Glomerular endothelial cell (primary cell): Measurements from ENCODE around the gene ADGRF4. TPM values are rescaled to one million over a fixed set of nuclear protein-coding genes. Genes with fewer than 3 reads are reported as not detected.
"Not testable (repeated sequence)": the region's sequence is repeated elsewhere in the genome, so short reads cannot be mapped to it uniquely, and the experiment has no call there.

Experiments
- DNase-seq: peaks from one replicate; pipeline ENCODE4 v3.0.0-alpha.2; 2011; ENCODE audit warnings: low read depth, low spot score; ENCODE audit errors: extremely low read depth
- total RNA-seq: library from RNA; depleted of rRNA; stranded (reverse); fragments of >200 nt; gene quantifications from 2 replicates; pipeline ENCODE4 v1.2.3, GENCODE V29; 2015

Gene ADGRF4
- total RNA-seq, 1 donor from 2014 or later, result 0.18 TPM

DNA sequence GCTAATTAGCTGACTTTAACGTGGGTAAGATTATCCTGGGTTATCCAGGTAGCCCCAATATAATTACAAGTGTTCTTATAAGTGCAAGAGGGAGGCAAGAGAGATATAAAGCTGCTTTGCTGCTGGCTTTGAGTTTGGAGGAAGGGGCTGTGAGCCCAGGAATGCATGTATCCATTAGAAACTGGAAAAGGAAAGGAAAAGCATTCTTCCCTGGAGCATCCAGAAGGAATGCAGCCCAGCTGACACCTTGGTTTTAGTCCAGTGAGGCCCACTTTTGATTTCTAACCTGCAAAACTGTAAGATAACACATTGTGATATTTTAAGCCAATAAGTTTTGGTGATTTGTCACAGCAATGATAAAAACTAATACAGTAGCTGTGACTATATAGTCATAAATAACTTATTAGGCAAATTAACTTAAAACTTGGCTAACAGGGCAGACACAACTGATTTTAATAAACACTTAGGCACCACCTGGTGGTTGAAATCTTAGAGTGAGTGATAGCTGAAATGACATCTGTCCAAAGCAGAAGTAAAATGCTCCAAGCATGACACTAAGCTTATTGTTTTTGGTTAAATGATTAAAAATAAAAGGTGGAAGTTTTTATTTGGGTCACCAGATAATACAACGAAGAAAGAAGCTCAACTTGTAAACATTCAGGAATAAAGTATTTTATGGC lies 35.6 kb downstream of the ADGRF4 start:
- DNase-seq, result no peak

DNA sequence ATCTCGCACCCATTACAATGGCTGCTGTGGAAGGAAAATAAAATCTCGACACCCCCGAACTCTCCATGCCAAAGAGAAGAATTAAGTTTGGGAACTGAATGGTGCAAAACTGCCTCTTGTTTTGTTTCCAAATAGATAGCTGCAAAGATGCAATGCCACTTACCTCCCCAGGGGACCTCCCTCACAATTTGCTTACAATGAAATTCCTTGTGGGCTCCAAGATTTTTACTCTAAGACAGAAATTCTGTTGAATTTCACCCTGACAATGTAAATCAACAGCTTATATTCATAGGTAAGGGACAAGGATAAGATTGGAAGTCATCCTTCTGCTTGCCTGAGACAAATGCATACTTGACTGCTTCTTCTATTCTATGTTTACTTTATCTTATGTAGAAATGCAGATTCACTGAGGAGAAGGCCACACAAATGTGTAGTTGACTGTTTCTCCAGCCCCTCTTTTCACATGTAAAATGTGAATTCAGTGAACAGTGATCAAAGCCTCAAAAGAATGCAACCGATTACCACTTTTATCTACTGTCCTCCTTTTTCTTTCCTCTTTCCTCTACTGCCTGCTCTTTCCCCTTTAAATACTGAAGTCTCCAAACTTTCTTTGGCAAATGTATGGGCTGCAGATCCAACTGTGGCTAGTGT lies 36.6 kb downstream of the ADGRF4 start:
- no peak for DNase-seq

DNA sequence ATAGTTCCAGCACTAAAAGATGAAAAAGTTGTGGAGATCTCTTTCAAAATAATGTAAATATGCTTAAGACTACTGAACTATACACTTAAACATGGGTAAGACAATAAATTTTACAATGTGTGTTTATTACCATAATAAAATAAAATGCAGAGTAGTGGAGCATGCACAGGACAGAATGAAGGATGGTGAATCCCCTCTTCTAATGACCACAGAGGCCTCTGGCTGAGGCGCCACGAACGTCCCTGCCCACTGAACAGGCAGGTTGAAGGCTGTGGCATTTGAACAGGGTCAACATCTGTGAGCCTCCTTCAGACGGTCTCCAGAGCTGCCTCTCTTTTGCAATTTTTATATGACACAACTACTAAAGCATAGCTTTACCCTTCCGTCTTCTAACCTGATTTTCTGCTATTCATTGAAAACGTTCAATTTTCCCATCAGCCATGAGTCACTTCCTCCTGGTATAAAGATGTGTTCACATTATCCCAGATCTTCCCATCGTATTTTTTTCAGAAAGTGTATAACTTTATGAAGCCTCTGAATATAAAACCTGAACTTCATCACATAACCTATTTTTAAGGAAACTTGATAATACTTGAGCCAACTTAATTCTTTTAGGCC lies 37.8 kb downstream of the ADGRF4 start:
- no peak for DNase-seq

DNA sequence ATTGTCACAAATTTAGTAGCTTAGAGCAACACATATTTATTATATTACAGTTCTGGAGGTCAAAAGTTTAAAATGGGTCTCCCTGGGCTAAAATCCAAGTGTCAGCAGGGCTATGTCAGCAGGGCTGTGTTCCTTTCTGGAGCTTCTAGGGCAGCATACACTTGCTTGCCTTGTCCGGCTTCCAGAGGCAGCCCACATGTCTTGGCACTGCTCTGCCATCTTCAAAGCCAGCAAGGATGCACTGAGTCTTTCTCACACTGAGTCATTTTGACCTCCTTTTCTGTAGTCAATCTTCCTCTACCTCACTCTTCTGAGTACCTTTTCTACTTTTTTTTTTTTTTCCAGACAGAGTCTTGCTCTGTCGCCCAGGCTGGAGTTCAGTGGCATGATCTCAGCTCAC lies 39.0 kb downstream of the ADGRF4 start:
- DNase-seq, result no peak

DNA sequence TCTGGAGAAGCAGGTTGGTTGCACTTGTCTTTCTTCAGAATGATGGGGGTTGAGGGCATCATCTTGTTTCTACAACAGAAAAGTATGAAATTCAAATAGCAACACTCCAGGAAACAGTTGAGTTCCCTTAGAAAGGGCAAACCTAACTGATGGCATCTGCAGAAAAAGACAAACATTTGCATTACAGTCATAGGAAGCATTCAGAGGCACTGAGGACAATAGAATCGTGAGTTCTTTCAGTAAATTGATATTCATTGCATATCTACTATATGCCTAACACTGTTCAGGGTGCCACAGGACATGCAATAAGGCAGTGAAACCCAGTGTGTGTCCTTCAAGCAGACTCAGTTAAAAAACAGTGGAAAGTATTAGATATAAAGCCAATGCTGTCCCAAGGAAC lies 42.3 kb downstream of the ADGRF4 start:
- no peak for DNase-seq

DNA sequence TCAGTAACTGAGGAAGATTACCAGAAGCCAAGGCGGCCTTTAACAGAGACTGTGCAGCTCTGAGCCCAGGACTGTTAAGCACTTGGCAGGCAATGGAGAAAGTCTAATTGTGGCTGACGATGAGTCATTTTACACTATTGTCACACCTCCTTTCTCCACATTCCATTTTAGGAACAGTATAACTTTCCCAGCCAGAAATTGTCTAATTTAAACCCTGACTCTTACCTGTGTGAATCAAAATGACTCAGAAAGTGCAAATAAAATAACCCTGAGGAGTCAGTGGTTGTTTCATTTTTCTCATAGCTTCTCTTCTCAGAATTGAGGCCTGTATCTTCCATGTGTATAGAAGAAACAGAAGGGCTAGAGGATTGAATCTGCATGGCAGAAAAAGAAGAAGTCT lies 43.4 kb downstream of the ADGRF4 start:
- DNase-seq, result no peak

DNA sequence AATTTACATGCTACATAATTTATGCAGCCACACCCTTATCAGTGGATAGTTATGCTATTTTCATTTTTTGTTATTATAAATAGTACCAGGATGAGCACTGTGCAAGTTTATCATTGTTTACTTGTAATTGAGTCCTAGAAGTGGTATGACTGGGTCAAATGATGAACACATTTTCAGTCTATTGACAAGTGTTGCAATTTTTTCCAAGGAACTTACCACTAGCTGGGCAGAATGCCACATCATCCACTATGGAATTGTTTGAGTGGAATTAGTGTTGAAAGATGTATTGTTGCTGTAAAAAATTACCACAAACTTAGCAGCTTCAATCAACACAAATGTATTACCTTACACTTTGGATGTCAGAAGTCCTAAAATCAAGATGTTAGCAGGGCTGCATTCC lies 45.4 kb downstream of the ADGRF4 start:
- DNase-seq, result no peak

DNA sequence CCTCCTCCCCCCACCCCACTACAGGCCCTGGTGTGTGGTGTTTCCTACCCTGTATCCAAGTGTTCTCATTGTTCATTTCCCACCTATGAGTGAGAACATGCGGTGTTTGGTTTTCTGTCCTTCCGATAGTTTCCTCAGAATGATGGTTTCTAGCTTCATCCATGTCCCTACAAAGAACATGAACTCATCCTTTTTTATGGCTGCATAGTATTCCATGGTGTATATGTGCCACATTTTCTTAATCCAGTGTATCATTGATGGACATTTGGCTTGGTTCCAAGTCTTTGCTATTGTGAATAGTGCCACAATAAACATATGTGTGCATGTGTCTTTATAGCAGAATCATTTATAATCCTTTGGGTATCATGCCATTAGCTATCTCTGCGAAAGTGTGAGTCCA lies 46.9 kb downstream of the ADGRF4 start:
- not testable (repeated sequence) for DNase-seq

DNA sequence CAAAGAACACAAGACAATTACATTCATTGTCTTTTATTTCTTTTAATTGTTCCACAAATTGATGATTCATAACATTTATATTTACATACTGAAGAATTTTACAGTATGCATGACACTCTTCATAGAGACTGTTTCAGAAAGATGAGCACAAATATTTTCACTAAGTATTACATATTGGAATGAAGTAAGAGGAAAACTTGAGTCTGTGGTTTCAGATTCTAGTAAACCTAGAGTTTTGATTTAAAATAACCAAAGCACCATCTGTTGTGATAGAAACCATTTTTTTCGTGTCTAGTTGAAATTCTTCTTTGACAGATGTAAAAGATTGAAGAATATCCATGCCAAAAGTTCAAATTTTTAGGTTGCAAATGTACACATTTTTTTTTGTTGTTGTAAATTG lies 51.4 kb downstream of the ADGRF4 start:
- DNase-seq, result no peak

DNA sequence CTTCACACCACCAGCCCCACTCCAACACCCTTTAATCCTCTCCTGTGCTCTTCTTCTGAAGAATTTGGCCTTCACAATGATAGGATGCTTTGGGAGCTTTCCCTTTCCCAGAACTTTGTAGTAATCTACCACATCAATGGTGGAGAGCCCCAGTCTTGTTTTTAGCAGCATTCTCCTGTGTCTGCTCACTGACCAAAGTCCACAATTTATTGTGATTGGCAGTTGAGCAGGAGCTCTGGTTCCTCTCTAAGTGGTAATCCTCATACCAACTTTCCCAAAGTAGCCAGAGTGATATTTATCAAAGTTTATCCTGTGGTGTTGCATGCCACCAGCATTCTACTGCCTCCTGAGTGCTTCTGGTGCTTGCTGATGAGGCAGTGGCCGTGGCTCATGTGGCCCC lies 54.4 kb downstream of the ADGRF4 start:
- no peak for DNase-seq

DNA sequence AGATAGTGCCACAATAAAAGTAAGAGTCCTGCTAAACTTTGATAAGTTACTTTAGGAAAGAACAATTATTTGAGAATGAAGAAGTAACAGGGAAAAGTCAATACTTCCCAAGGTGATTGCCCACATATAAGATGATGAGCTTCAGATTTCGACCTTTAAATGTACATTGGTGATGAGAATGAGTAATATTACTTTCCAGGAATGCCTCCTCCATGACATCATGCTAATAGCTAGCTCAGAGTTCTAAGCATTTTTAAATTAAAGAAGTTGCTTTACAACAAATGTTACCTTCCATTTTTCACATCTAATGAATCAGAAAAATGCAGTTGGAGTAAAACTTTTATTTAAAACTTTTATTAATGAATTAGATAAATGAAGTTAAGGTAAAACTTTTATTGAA lies 61.0 kb downstream of the ADGRF4 start:
- no peak for DNase-seq

DNA sequence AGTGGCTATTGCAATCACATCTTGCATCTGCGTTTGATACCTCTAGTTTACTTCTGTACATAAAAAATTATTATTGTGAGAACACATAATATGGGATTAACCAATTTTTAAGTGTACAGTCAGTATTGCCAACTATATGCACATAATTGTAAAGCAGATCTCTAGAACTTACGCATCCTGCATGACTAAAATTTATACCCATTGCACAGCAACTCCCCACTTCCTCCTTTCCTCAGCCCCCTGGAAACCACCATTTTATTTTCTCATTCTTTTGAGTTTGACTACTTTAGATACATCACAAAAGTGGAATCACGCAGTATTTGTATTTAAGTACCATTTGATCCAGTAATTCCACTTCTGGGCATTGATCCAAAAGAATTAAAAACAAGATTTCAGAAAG lies 64.1 kb downstream of the ADGRF4 start:
- no peak for DNase-seq

DNA sequence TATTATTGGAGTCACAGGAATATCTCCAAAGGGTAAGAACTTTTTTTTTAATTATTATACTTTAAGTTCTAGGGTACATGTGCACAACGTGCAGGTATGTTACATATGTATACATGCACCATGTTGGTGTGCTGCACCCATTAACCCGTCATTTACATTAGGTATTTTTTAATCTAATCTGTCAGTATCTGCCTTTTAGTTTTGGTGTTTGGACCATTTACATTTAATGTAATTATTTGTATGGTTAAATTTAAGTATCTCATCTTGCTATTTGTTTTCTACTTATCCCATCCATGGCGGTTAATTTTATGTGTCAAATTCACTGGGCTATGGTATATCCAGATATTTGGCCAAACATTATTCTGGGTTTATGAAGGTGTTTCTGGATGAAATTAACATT lies 68.1 kb downstream of the ADGRF4 start:
- no peak for DNase-seq

DNA sequence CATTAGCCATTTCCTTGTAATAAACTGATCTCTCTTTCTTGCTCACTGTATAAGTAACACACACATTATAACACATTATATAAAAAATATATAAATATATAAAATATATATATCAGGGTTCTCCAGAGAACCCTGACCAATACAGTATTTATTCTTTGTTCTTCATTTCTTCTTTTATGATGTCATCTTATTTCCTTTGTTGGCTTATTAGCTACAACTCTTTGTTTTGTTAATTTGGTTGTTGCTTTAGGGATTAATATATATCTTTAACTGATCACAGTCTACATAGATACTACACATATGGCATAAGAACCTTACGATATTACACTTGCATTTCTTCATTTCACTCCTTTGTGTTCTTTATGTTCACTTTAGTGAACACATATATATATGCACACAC lies 68.7 kb downstream of the ADGRF4 start:
- no peak for DNase-seq

DNA sequence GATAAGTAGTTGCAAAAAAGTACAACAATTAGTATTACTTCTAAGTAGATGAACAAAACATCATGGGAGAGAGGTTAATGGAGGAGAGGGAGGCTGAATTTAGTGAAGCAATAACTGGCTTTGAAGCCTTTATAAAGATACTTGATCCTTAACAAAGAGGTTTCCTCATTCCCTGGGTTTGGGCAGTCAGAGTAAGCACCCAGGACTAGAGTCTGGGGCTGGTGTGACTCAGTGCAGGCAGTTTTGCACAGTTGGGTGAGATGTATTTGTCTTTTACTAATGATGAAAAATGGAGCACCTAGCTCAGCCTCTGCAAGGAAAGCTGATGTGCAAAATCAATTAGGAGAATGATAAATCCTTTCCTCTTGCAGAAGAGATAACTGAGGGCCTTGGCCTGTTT lies 71.6 kb downstream of the ADGRF4 start:
- DNase-seq, result no peak

Other genes starting within 250 kb of the ADGRF4 start
- 31.0 and 45.9 TPM in 2 replicates for gene CD2AP, start 220.8 kb upstream of the ADGRF4 start, total RNA-seq
- gene OPN5, start 83.5 kb downstream of the ADGRF4 start, total RNA-seq, result not detected in 2 replicates